Hepatocyte (in vitro differentiated cells): ENCODE measurements around the gene TBC1D24. TPM values are rescaled to one million over a fixed set of nuclear protein-coding genes. Genes with fewer than 3 reads are reported as not detected.
A peak's percentile ranks its signal among the peaks of the same experiment; 100 is the strongest.

Source experiments
- DNase-seq: peaks from one replicate; pipeline ENCODE4 v3.0.0-alpha.2; 2016; ENCODE audit warnings: low spot score
- H2AFZ ChIP-seq: fragments of 200-600 bp; sonication (generic); 2 replicates; pipeline ENCODE4 v1.6.0; 2016; ENCODE audit warnings: antibody characterized with exemption, mild to moderate bottlenecking
- H3K27ac ChIP-seq: fragments of 200-600 bp; sonication (generic); 2 replicates; pipeline ENCODE4 v1.5.1; 2016; ENCODE audit warnings: mild to moderate bottlenecking
- H3K27me3 ChIP-seq: fragments of 200-600 bp; sonication (generic); 2 replicates; pipeline ENCODE4 v1.6.1; 2016
- H3K36me3 ChIP-seq: fragments of 200-600 bp; sonication (generic); replicated peaks from 2 replicates; pipeline ENCODE4 v1.5.1; 2016; ENCODE audit warnings: low read depth; ENCODE audit not compliant: insufficient read depth
- H3K4me1 ChIP-seq: fragments of 200-600 bp; sonication (generic); 2 replicates; pipeline ENCODE4 v1.5.1; 2016; ENCODE audit warnings: mild to moderate bottlenecking, moderate library complexity; ENCODE audit not compliant: insufficient read depth
- H3K4me2 ChIP-seq: fragments of 200-600 bp; sonication (generic); 2 replicates; pipeline ENCODE4 v1.6.0; 2016
- H3K4me3 ChIP-seq: fragments of 200-600 bp; sonication (generic); 2 replicates; pipeline ENCODE4 v1.5.1; 2016; ENCODE audit warnings: mild to moderate bottlenecking
- H3K79me2 ChIP-seq: fragments of 200-600 bp; sonication (generic); 2 replicates; pipeline ENCODE4 v1.6.0; 2017; ENCODE audit warnings: mild to moderate bottlenecking
- H3K9me2 ChIP-seq: fragments of 200-600 bp; sonication (generic); replicated peaks from 2 replicates; pipeline ENCODE4 v1.6.0; 2017; ENCODE audit warnings: mild to moderate bottlenecking; ENCODE audit not compliant: insufficient read depth
- H3K9me3 ChIP-seq: fragments of 200-600 bp; sonication (generic); 2 replicates; pipeline ENCODE4 v1.5.1; 2016; ENCODE audit warnings: low read depth, mild to moderate bottlenecking
- H4K20me1 ChIP-seq: fragments of 200-600 bp; sonication (generic); 2 replicates; pipeline ENCODE4 v1.6.0; 2016; ENCODE audit warnings: mild to moderate bottlenecking; ENCODE audit not compliant: insufficient read depth, poor library complexity, severe bottlenecking
- EZH2 ChIP-seq: fragments of 200-600 bp; sonication (generic); IDR thresholded peaks from 2 replicates; pipeline ENCODE4 v1.6.1; 2016; ENCODE audit warnings: antibody characterized with exemption, mild to moderate bottlenecking, borderline replicate concordance
- EZH2phosphoT487 ChIP-seq: fragments of 200-600 bp; sonication (generic); IDR thresholded peaks from one replicate; pipeline ENCODE4 v1.6.1; 2018; ENCODE audit warnings: antibody characterized with exemption, mild to moderate bottlenecking, low read depth, moderate library complexity; ENCODE audit not compliant: unreplicated experiment, severe bottlenecking
- whole genome bisulfite sequencing: methylation state at CpG from one replicate; pipeline ENCODE4 v1.1.6; 2016; ENCODE audit warnings: low lambda C conversion rate; ENCODE audit errors: missing lambda C conversion rate; 5-methylcytosine and 5-hydroxymethylcytosine counted together
- polyA plus RNA-seq: library from polyadenylated mRNA; unstranded; fragments of >200 nt; fragmentation: Nextera tagmentation; extraction: Ambion mirVana; gene quantifications from 2 replicates; pipeline ENCODE4 v1.2.1, GENCODE V29; 2016
- total RNA-seq: library from RNA; depleted of rRNA; stranded (reverse); fragments of >200 nt; gene quantifications from 2 replicates; pipeline ENCODE4 v1.2.3, GENCODE V29; 2014
- TF ChIP-seq, protein P1 (sequence below): fragments of 200-600 bp; sonication (generic); IDR thresholded peaks from 2 replicates; pipeline ENCODE4 v1.5.1; 2016; ENCODE audit warnings: antibody characterized with exemption, mild to moderate bottlenecking; ENCODE audit not compliant: poor library complexity

Gene TBC1D24
- total and polyA plus RNA-seq, 2 experiments from 2014 or later: 8.3 to 13.6 TPM

- TF ChIP-seq, protein P1, sequence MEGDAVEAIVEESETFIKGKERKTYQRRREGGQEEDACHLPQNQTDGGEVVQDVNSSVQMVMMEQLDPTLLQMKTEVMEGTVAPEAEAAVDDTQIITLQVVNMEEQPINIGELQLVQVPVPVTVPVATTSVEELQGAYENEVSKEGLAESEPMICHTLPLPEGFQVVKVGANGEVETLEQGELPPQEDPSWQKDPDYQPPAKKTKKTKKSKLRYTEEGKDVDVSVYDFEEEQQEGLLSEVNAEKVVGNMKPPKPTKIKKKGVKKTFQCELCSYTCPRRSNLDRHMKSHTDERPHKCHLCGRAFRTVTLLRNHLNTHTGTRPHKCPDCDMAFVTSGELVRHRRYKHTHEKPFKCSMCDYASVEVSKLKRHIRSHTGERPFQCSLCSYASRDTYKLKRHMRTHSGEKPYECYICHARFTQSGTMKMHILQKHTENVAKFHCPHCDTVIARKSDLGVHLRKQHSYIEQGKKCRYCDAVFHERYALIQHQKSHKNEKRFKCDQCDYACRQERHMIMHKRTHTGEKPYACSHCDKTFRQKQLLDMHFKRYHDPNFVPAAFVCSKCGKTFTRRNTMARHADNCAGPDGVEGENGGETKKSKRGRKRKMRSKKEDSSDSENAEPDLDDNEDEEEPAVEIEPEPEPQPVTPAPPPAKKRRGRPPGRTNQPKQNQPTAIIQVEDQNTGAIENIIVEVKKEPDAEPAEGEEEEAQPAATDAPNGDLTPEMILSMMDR: no peak
- TF ChIP-seq EZH2 (no peak), EZH2phosphoT487 (no peak)
- H3K4me1 ChIP-seq: peaks cover 58% of the 10 kb centered on the region
- H3K9me3 ChIP-seq: no peaks in the 10 kb centered on the region
- no peak for DNase-seq
- H3K79me2 ChIP-seq: peaks cover 5% of the 10 kb centered on the region
- H3K9me2 ChIP-seq: no peaks in the 10 kb centered on the region
- H3K27ac ChIP-seq: peak overlapping the region; percentile 93
- no peaks in the 10 kb centered on the region for H4K20me1 ChIP-seq
- peak overlapping the region; percentile 98 for H3K4me2 ChIP-seq
- H3K36me3 ChIP-seq: no peaks in the 10 kb centered on the region
- peaks cover 8% of the 10 kb centered on the region for H3K27me3 ChIP-seq
- 25% methylated on average over 8 of the region's 14 CpGs for WGBS
- peak overlapping the region; percentile 72 for H3K4me3 ChIP-seq
- H2AFZ ChIP-seq: no peak overlapping the region
Observed at GRCh38 chr16:2468725-2469398, 6.1 kb upstream of the TBC1D24 start.

- Histone ChIP-seq H3K36me3 (no peaks in the 10 kb centered on the region), H3K9me3 (no peaks in the 10 kb centered on the region), H3K4me3 (no peak overlapping the region), H3K4me2 (peak overlapping the region; percentile 98), H3K27me3 (peaks cover 8% of the 10 kb centered on the region), H3K9me2 (no peaks in the 10 kb centered on the region), H3K27ac (peak overlapping the region; percentile 93), H3K4me1 (peaks cover 58% of the 10 kb centered on the region), H3K79me2 (peaks cover 5% of the 10 kb centered on the region), H2AFZ (no peak overlapping the region), H4K20me1 (no peaks in the 10 kb centered on the region)
- TF ChIP-seq EZH2phosphoT487 (no peak), EZH2 (no peak)
- WGBS: 79% methylated on average over 16 of the region's 16 CpGs
- no peak for DNase-seq
Observed at GRCh38 chr16:2469399-2470233, 5.3 kb upstream of the TBC1D24 start.

- Histone ChIP-seq H3K79me2 (peaks cover 5% of the 10 kb centered on the region), H3K9me3 (no peaks in the 10 kb centered on the region), H3K36me3 (no peaks in the 10 kb centered on the region), H4K20me1 (no peaks in the 10 kb centered on the region), H3K27me3 (peaks cover 8% of the 10 kb centered on the region), H3K4me1 (peaks cover 58% of the 10 kb centered on the region), H2AFZ (no peak overlapping the region), H3K27ac (peak overlapping the region; percentile 93), H3K9me2 (no peaks in the 10 kb centered on the region), H3K4me2 (no peak overlapping the region), H3K4me3 (no peak overlapping the region)
- no peak for TF ChIP-seq EZH2phosphoT487
- no peak for TF ChIP-seq EZH2
- TF ChIP-seq, protein P1: no peak
- 97% methylated on average over 3 of the region's 7 CpGs for WGBS
- no peak for DNase-seq
Observed at GRCh38 chr16:2470234-2470601, 4.7 kb upstream of the TBC1D24 start.

DNA sequence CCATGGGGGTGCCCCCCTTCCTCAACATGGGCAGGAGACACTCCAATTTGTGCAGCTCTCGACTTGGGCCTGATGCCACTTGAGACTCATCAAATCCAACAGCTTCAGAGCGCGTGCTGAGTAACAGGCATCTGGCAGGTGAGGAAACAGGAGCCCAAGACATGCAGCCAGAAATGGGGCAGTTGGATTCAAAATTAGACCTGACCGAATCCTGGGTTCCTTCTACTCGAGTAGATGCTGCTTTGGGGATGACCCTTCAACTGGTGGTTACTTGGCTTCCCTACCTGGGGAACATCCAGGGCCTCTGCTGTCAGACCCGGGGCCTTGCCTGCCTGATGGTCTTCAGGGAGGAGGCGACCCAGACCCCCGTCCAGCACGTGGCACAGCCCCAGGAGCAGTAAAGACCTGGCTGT is 4.3 kb upstream of the TBC1D24 start:
- H3K4me1 ChIP-seq: peaks cover 58% of the 10 kb centered on the region
- peak overlapping the region; percentile 93 for H3K27ac ChIP-seq
- H3K9me3 ChIP-seq: no peaks in the 10 kb centered on the region
- peaks cover 9% of the 10 kb centered on the region for H3K79me2 ChIP-seq
- H2AFZ ChIP-seq: no peak overlapping the region
- no peaks in the 10 kb centered on the region for H3K36me3 ChIP-seq
- TF ChIP-seq, protein P1: no peak
- no peak for TF ChIP-seq EZH2
- TF ChIP-seq EZH2phosphoT487: no peak
- no peak for DNase-seq
- no peaks in the 10 kb centered on the region for H4K20me1 ChIP-seq
- H3K27me3 ChIP-seq: peaks cover 8% of the 10 kb centered on the region
- 37% methylated on average over 8 of the region's 9 CpGs for WGBS
- H3K9me2 ChIP-seq: no peaks in the 10 kb centered on the region
- H3K4me2 ChIP-seq: peak overlapping the region; percentile 98
- no peak overlapping the region for H3K4me3 ChIP-seq
